ENCODE results near the gene TRAT1. TPM values are rescaled to one million over a fixed set of nuclear protein-coding genes. Genes with fewer than 3 reads are reported as not detected.

The TRAT1 gene
- total RNA-seq, 4 donors from 2014 or later, result 0.17 to 0.26 TPM; not detected in 2

GRCh38 chr3:108845709-108846293 is 23.2 kb downstream of the TRAT1 start:
- no peak for DNase-seq (ENCODE audit: extremely low spot score)
- Histone ChIP-seq H3K36me3 (no peaks in the 10 kb centered on the region), H3K27me3 (no peaks in the 10 kb centered on the region), H3K27ac (replicated peaks in 1 of 4) (no peak overlapping the region), H3K9me3 (no peaks in the 10 kb centered on the region), H3K4me1 (no peaks in the 10 kb centered on the region), H3K4me3 (no peak overlapping the region)
- TF ChIP-seq CTCF (IDR thresholded peaks at IDR 0.05) (no peak), EP300 (IDR thresholded peaks at IDR 0.05) (no peak), POLR2A (IDR thresholded peaks at IDR 0.05; ENCODE audit: low read depth) (no peak), POLR2AphosphoS5 (IDR thresholded peaks at IDR 0.05) (no peak)
- intact Hi-C loops (cut with DNase I), result no loop called here
- WGBS, result 89% methylated on average over 5 of the region's 5 CpGs

GRCh38 chr3:108847187-108847586 is 24.6 kb downstream of the TRAT1 start:
- Histone ChIP-seq H3K27ac (replicated peaks in 1 of 4) (no peak overlapping the region), H3K4me1 (no peaks in the 10 kb centered on the region), H3K36me3 (no peaks in the 10 kb centered on the region), H3K9me3 (no peaks in the 10 kb centered on the region), H3K4me3 (no peak overlapping the region), H3K27me3 (no peaks in the 10 kb centered on the region)
- TF ChIP-seq POLR2A (IDR thresholded peaks at IDR 0.05; ENCODE audit: low read depth), result no peak
- intact Hi-C loops (cut with DNase I), result no loop called here
- no peak for DNase-seq (ENCODE audit: extremely low spot score)
- 86% methylated on average over 2 of the region's 2 CpGs for WGBS

GRCh38 chr3:108849075-108849474 is 26.5 kb downstream of the TRAT1 start:
- H3K4me1 ChIP-seq, result no peaks in the 10 kb centered on the region
- no peaks in the 10 kb centered on the region for H3K9me3 ChIP-seq
- no peak overlapping the region for H3K27ac ChIP-seq (replicated peaks in 1 of 4)
- WGBS, result 89% methylated on average over 1 of the region's 1 CpG
- intact Hi-C loops (cut with DNase I), result no loop called here
- DNase-seq (ENCODE audit: extremely low spot score), result no peak
- TF ChIP-seq POLR2A (IDR thresholded peaks at IDR 0.05; ENCODE audit: low read depth) (no peak), EP300 (IDR thresholded peaks at IDR 0.05) (no peak), CTCF (IDR thresholded peaks at IDR 0.05) (no peak), POLR2AphosphoS5 (IDR thresholded peaks at IDR 0.05) (no peak)
- H3K4me3 ChIP-seq, result no peak overlapping the region
- no peaks in the 10 kb centered on the region for H3K36me3 ChIP-seq
- no peaks in the 10 kb centered on the region for H3K27me3 ChIP-seq

GRCh38 chr3:108861401-108861800 is 38.8 kb downstream of the TRAT1 start:
- no peaks in the 10 kb centered on the region for H3K27me3 ChIP-seq
- no peak for DNase-seq (ENCODE audit: extremely low spot score)
- no peaks in the 10 kb centered on the region for H3K4me1 ChIP-seq
- H3K9me3 ChIP-seq, result no peaks in the 10 kb centered on the region
- no peak overlapping the region for H3K4me3 ChIP-seq
- intact Hi-C loops (cut with DNase I), result no loop called here
- TF ChIP-seq POLR2AphosphoS5 (IDR thresholded peaks at IDR 0.05) (no peak), POLR2A (IDR thresholded peaks at IDR 0.05; ENCODE audit: low read depth) (no peak), CTCF (IDR thresholded peaks at IDR 0.05) (no peak), EP300 (IDR thresholded peaks at IDR 0.05) (no peak)
- H3K27ac ChIP-seq (replicated peaks in 1 of 4), result no peak overlapping the region
- H3K36me3 ChIP-seq, result no peaks in the 10 kb centered on the region
- 58% methylated on average over 1 of the region's 1 CpG for WGBS

- no peak for DNase-seq (ENCODE audit: extremely low spot score)
- intact Hi-C loops (cut with DNase I), result no loop called here
- TF ChIP-seq CTCF (IDR thresholded peaks at IDR 0.05) (no peak), EP300 (IDR thresholded peaks at IDR 0.05) (no peak), POLR2A (IDR thresholded peaks at IDR 0.05; ENCODE audit: low read depth) (no peak), POLR2AphosphoS5 (IDR thresholded peaks at IDR 0.05) (no peak)
- H3K9me3 ChIP-seq, result no peaks in the 10 kb centered on the region
- 50% methylated on average over 7 of the region's 7 CpGs for WGBS
- no peak overlapping the region for H3K4me3 ChIP-seq
- no peak overlapping the region for H3K27ac ChIP-seq (replicated peaks in 1 of 4)
- no peaks in the 10 kb centered on the region for H3K36me3 ChIP-seq
- H3K4me1 ChIP-seq, result no peaks in the 10 kb centered on the region
- no peaks in the 10 kb centered on the region for H3K27me3 ChIP-seq
These were observed 40.5 kb downstream of the TRAT1 start for GRCh38 chr3:108862865-108863798.

Measured in esophagus muscularis mucosa (tissue), 4 donors.